OCI-LY3 (cell line): ENCODE measurements around the gene TSN.

Experiments
- EZH2phosphoT487 ChIP-seq: fragments of 200-600 bp; shearing (Covaris generic); IDR thresholded peaks from 2 replicates; pipeline ENCODE4 v1.6.1; 2018; ENCODE audit warnings: antibody characterized with exemption, mixed run types, low read depth
- TF ChIP-seq, protein P1 (sequence below): fragments of 200-600, 300-600 bp; sonication (generic); IDR thresholded peaks from 2 replicates; pipeline ENCODE4 v1.5.1; 2014; ENCODE audit warnings: antibody characterized with exemption, low read length, low read depth

DNA sequence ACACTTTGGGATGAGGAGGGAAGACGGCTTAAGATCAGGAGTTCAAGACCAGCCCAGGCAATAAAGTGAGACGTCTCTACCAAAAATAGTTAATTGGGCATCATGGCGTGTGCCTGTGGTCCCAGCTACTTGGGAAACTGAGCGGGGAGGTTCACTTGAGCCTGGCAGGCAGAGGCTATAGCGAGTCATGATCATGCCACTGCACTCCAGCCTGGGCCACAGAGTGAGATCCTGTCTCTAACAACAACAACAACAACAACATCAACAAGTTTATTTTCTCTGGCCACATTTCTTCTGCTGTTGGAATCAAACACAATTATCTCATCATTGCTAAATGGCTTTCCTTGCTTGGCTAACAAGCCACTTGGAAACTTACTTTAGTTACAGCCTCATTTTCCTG lies 32.1 kb upstream of the TSN start:
- TF ChIP-seq, protein P1, sequence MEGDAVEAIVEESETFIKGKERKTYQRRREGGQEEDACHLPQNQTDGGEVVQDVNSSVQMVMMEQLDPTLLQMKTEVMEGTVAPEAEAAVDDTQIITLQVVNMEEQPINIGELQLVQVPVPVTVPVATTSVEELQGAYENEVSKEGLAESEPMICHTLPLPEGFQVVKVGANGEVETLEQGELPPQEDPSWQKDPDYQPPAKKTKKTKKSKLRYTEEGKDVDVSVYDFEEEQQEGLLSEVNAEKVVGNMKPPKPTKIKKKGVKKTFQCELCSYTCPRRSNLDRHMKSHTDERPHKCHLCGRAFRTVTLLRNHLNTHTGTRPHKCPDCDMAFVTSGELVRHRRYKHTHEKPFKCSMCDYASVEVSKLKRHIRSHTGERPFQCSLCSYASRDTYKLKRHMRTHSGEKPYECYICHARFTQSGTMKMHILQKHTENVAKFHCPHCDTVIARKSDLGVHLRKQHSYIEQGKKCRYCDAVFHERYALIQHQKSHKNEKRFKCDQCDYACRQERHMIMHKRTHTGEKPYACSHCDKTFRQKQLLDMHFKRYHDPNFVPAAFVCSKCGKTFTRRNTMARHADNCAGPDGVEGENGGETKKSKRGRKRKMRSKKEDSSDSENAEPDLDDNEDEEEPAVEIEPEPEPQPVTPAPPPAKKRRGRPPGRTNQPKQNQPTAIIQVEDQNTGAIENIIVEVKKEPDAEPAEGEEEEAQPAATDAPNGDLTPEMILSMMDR, result no peak
- no peak for TF ChIP-seq EZH2phosphoT487
